D721Med (cell line): ENCODE results near the gene OSER1.
"Not testable (repeated sequence)": the region's sequence is repeated elsewhere in the genome, so short reads cannot be mapped to it uniquely, and the experiment has no call there.

ENCODE experiments used
- DNase-seq: peaks from one replicate; pipeline ENCODE4 v3.0.0; 2011; ENCODE audit warnings: low spot score; ENCODE audit not compliant: insufficient read length
- FAIRE-seq: peaks from 2 replicates; lab custom pipeline; 2011; peaks lifted over from hg19 to GRCh38; lab: Jason Lieb, UNC
- TF ChIP-seq, protein P1 (sequence below): IDR thresholded peaks from 2 replicates; pipeline ENCODE4 v1.5.1; 2012; ENCODE audit warnings: mild to moderate bottlenecking, control low read depth; ENCODE audit not compliant: insufficient read depth; ENCODE audit errors: missing control alignments

OSER1 gene

DNA sequence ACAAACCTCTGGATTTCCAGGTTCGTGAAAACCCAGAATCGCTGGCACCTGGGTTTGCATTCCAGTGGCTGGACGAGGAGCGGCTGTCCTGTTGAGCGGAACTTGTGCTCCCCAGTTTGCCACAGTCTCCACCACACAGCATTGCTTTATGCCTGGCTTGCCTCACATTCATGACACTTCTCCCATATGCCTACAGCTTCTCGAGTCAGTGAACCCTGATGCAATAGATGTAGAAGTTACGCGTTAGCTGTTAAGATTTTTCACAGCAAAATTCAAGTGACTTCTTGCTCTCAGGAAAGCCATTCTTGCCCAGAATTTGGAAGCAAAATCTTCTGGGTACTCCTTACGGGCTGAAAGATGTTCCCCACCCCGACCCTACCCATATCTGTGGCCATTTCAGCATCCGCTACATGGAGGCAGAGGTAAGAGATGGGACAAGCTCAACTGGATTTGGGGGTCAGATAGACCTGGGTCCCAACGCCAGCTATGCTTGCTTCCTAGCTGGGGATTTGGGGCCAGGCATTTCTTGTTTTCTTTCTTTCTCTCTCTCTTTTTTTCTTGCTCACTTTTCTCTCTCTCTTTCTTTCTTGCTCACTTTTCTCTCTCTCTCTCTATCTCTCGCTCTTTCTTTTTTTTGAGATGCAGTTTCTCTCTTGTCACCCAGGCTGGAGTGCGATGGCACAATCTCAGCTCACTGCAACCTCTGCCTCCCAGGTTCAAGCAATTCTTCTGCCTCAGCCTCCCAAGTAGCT lies 24.2 kb upstream of the OSER1 start:
- no peak for DNase-seq
- TF ChIP-seq, protein P1, sequence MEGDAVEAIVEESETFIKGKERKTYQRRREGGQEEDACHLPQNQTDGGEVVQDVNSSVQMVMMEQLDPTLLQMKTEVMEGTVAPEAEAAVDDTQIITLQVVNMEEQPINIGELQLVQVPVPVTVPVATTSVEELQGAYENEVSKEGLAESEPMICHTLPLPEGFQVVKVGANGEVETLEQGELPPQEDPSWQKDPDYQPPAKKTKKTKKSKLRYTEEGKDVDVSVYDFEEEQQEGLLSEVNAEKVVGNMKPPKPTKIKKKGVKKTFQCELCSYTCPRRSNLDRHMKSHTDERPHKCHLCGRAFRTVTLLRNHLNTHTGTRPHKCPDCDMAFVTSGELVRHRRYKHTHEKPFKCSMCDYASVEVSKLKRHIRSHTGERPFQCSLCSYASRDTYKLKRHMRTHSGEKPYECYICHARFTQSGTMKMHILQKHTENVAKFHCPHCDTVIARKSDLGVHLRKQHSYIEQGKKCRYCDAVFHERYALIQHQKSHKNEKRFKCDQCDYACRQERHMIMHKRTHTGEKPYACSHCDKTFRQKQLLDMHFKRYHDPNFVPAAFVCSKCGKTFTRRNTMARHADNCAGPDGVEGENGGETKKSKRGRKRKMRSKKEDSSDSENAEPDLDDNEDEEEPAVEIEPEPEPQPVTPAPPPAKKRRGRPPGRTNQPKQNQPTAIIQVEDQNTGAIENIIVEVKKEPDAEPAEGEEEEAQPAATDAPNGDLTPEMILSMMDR: no peak
- FAIRE-seq: no peak

DNA sequence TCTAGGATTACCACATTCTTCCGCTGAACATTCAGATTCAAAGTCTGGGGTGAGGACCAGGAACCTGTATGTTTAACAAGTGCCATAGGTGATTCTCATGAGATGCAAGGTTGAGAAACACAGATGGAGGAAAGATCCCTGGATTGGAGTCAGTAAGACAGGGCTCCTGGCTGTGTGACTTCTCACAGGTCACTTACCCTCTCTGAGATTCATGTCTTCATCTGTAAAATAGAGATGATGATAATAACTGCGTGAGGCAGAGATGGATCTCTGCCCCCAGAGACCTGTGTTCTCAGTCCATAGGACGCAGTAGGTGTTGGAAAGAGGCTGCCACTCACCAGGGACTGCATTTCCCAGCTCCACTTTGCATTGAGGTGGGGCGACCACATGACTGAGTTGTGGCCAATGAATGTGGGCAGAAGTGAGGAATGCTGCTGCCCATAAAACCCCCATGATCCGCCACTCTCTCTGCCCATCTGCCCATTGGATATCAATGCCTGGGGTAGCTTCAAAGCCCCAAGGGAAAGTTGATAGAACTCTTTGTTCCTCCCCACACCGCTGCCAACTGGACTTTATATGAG lies 23.0 kb upstream of the OSER1 start:
- TF ChIP-seq, protein P1: no peak
- DNase-seq (no peak), FAIRE-seq (no peak)

DNA sequence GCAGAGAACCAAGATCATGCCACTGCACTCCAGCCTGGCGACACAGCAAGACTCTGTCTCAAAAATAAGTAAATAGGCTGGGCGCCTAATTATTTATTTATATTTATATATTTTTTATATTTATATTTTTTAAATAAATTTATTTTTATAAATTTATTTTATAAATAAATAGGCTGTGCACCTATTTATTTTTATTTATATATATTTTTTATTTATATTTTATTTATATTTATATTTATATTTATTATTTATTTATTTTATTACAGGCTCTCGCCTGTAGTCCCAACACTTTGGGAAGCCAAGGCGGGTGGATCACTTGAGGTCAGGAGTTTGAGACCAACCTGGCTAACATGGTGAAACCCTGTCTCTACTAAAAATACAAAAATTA lies 21.9 kb upstream of the OSER1 start:
- DNase-seq, FAIRE-seq: not testable (repeated sequence)

DNA sequence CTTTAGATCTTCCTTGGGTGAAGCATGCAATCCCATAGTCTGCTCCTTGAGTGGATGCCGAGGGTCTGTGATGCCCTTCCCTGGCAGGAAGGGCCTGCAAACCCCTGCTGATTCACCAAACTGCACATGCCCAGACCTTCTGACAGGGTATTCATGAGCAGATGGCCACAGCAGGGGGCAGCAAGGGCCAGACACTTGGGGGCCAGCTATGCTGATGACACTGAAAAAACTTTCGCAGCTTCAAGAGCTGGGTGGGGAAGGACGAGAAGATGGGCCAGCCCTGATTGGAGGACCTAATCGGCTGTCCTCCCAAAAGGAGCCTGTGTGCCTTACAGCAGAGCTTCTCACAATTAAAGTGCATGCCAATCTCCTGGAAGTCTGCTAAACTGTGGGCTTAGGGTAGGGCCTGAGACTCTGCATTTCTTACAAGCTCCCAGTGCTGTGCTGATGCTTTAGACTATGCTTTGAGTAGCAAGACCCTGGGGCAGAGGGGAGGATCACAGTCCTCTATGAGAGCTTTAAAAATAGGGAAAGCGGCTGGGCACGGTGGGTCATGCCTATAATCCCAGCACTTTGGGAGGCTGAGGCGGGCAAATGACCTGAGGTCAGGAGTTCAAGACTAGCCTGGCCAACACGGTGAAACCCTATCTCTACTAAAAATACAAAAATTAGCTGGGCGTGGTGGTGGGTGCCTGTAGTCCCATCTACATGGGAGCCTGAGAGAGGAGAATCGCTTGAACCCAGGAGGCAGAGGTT lies 21.3 kb upstream of the OSER1 start:
- TF ChIP-seq, protein P1: no peak

DNA sequence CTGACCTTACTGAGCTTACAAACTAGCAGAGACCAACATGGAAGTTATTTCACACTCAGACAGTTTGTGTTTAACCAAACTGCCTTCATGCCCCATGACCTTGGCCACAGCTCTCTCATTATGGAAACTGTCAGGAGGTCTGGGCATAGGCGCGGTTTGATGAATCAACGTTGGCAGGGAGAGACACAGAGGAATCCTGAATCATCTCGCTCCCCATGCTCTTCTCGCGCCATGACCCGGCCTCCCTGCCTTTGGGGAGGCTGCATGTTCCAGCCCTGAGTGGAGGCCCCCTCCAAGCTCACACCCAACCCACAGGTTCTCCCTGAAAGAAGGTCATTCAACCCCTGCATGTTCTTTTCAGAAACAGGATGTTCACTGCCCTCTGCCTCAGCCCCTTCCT lies 20.6 kb upstream of the OSER1 start:
- no peak for FAIRE-seq
- TF ChIP-seq, protein P1: no peak
- no peak for DNase-seq

More for the DNA sequence above, 21.3 kb upstream of the OSER1 start:
- no peak for FAIRE-seq
- no peak for DNase-seq

DNA sequence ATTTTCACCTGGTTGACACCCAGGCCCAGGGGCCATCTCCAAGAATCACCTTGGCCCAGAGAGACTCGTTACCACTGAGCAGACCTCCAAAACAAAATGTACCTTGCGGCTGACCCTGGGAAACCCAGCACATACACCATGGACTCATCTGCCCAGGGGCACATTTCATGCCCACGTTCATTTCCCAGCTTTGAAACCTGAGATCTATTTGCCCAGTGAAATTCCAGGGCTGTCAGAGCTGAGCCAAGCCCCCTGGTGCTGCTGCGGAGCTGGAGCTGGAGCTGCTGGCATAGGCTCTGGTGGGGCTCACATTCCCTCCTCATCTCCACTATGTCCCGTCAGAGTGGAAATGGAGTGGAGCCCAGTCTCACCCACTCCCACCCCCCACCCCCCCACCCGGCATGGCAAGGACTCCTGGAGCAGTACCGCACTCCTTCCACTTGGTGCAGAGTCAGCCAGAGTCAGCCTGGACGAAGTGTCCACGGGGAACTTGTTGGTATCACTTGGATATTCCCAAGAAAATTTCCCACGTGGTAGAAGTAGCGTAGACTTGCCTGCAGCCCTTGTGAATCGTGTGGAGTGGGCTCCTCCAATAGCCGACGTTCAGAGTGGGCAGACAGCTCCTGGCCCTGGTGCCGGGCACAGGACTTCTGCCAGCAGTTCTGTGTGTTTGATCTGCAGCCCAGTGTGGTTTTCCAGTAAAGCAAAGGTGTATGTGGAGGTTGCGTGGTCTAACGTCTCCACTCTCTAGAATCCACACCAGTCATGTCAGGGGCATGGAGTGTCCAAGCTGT lies 18.1 kb upstream of the OSER1 start:
- DNase-seq (no peak), FAIRE-seq (no peak)
- TF ChIP-seq, protein P1: no peak

DNA sequence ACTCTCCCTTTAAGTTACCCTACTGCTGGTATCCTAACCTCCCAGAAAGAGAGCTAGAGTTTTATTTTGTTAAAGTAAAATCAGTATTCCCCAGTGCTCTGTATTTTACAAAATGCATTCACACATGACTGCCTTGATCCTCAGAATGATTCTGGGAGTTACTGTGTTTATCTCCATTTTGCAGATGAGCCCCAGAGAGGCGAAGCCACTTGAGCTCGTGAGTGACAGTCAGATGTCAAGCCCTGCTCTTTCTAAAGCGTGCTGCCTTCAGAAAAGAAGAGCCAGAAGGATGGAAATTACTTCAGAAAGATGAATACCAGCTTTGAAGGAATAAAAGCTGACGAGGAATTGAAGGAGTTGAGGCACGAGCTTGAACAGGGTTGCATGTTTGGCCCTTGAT lies 14.1 kb upstream of the OSER1 start:
- TF ChIP-seq, protein P1: no peak
- DNase-seq (no peak), FAIRE-seq (no peak)
